ENCODE results near the gene BRICD5.

DNA sequence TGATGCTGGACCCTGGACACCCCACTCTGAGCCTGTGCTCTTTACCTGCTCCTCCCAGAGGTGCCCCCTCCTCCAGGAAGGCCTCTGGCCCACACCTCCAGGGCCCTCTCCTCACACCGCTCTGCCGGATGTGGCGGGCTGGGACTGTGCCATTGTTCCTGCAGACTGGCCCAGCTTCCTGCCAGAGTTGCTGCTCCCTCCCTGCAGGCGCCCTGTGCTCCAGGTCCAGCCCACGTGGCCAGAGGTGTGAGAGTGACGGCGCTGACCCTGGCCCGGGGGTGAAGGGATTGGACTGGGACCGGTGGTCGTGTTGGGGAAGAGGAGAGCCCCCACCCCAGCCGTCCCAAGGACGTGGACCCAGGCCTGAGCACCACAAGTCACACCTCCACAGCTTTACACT lies 18.4 kb upstream of the BRICD5 start:
- TF ChIP-seq CTCF (conservative IDR thresholded peaks at IDR 0.05) = no peak
- TF ChIP-seq EZH2 (IDR thresholded peaks at IDR 0.05; ENCODE audit: low read depth) = no peak

All from PC-9 (cell line).